Upper lobe of left lung (tissue), 6 donors: ENCODE measurements around the gene ARMCX5. TPM values are rescaled to one million over a fixed set of nuclear protein-coding genes. Genes with fewer than 3 reads are reported as not detected.

ENCODE experiments used
- total RNA-seq, 6 donors: library from RNA; depleted of rRNA in 4 of 6; stranded (reverse); fragments of >200 nt in 4 of 6; gene quantifications; one replicate each; pipeline versions ENCODE4 v1.1.0 to v1.2.1, GENCODE V29; 2016 to 2021
- donor health status: DM: no; HTN: no; CAD: no; lungs with moderate emphysema.
- donor health status: DM: no; HTN: yes; CAD: no; lungs with severe emphysema.

Gene ARMCX5
- total RNA-seq, 6 donors from 2014 or later: 5.1 to 16.8 (median 12.3) TPM

Other genes with a start within 250 kb of the ARMCX5 start
- under 1 TPM in 1 of 6 donors, not detected in 5; 0.39 TPM for gene NXF2B, start 159.5 kb upstream of the ARMCX5 start, total RNA-seq
- gene TCP11X2, start 127.7 kb upstream of the ARMCX5 start, total RNA-seq: 1 to 10 TPM in 2 of 6 donors, under 1 TPM in 2, not detected in 2; 0.30 to 2.1 (median 1.0) TPM
- gene TMSB15A, start 82.8 kb upstream of the ARMCX5 start, total RNA-seq: 1 to 10 TPM in 2 of 6 donors, under 1 TPM in 1, not detected in 3; 0.66 to 5.6 (median 3.0) TPM
- gene GPRASP1, start 52.0 kb downstream of the ARMCX5 start, total RNA-seq: 1 to 10 TPM; 2.7 to 8.4 (median 4.2) TPM
- 1 to 10 TPM; 3.3 to 9.1 (median 5.6) TPM for gene GPRASP2, start 112.9 kb downstream of the ARMCX5 start, total RNA-seq
- gene GPRASP3, start 121.2 kb downstream of the ARMCX5 start, total RNA-seq: 1 to 10 TPM; 1.1 to 4.1 (median 3.2) TPM